ENCODE data around the gene GNAS.

- TF ChIP-seq CTCF (optimal IDR thresholded peaks at IDR 0.05 in 1 of 3, IDR thresholded peaks at IDR 0.05 in 1 of 3, conservative IDR thresholded peaks at IDR 0.05 in 1 of 3; ENCODE audit: extremely low read depth in 1 of 3, insufficient read depth in 2 of 3, low read length in 3 of 3) (no peak), EZH2 (IDR thresholded peaks at IDR 0.05; ENCODE audit: low read length) (no peak)
Measured at GRCh38 chr20:58875111-58875510, 22.6 kb downstream of the GNAS start.

All from keratinocyte (primary cell).